K562 treated with DMSO at 1 percent for 12 hours (cell line): Measurements from ENCODE around the gene ACOT4. TPM values are rescaled to one million over a fixed set of nuclear protein-coding genes. Genes with fewer than 3 reads are reported as not detected.

Source experiments
- total RNA-seq: library from RNA; unstranded; fragments of 300-600 nt; gene quantifications from 2 replicates; pipeline ENCODE4 v1.2.3, GENCODE V29; 2022; ENCODE audit not compliant: insufficient read depth

Gene ACOT4, protein sequence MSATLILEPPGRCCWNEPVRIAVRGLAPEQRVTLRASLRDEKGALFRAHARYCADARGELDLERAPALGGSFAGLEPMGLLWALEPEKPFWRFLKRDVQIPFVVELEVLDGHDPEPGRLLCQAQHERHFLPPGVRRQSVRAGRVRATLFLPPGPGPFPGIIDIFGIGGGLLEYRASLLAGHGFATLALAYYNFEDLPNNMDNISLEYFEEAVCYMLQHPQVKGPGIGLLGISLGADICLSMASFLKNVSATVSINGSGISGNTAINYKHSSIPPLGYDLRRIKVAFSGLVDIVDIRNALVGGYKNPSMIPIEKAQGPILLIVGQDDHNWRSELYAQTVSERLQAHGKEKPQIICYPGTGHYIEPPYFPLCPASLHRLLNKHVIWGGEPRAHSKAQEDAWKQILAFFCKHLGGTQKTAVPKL
- not detected in 2 replicates for total RNA-seq

DNA sequence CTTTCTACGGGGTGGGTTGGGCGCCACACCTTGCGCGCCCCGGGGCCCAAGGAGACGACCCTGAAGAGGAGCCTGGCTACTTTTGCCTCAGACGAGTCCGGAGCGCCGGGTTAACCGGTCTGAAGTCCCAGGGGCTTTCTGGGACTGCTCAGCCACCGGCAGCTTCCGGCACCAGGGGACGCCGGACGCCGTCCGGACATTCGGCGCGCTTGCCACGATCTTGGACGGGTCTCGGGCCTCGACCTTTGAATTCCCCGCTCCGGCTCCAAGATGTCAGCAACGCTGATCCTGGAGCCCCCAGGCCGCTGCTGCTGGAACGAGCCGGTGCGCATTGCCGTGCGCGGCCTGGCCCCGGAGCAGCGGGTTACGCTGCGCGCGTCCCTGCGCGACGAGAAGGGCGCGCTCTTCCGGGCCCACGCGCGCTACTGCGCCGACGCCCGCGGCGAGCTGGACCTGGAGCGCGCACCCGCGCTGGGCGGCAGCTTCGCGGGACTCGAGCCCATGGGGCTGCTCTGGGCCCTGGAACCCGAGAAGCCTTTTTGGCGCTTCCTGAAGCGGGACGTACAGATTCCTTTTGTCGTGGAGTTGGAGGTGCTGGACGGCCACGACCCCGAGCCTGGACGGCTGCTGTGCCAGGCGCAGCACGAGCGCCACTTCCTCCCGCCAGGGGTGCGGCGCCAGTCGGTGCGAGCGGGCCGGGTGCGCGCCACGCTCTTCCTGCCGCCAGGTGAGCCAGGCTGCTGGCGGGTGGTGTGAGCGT lies at the start of gene ACOT4:
Gene ACOT4, plus strand, starts transcription at position 184 of the 760 bp plus-strand sequence. Its CDS starts 87 bp downstream, at position 271.

DNA sequence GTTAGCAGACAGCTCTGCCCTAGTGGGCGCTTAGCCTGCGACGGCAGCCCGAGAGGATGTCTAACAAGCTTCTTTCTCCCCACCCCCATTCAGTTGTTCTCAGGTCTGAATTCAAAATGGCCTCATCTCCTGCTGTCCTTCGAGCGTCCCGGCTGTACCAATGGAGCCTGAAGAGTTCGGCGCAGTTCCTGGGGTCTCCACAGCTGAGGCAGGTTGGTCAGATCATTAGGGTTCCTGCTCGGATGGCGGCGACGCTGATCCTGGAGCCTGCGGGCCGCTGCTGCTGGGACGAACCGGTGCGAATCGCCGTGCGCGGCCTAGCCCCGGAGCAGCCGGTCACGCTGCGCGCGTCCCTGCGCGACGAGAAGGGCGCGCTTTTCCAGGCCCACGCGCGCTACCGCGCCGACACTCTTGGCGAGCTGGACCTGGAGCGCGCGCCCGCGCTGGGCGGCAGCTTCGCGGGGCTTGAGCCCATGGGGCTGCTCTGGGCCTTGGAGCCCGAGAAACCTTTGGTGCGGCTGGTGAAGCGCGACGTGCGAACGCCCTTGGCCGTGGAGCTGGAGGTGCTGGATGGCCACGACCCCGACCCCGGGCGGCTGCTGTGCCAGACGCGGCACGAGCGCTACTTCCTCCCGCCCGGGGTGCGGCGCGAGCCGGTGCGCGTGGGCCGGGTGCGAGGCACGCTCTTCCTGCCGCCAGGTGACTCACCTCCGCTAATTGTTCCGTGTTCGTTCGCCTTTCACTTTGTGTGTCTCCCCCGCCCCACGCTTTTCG lies 22.3 kb upstream of the ACOT4 start, which contains the start of gene ACOT2:
Gene ACOT2, plus strand, starts transcription at position 29 of the 774 bp plus-strand sequence. Its CDS starts 28 bp downstream, at position 57.

DNA sequence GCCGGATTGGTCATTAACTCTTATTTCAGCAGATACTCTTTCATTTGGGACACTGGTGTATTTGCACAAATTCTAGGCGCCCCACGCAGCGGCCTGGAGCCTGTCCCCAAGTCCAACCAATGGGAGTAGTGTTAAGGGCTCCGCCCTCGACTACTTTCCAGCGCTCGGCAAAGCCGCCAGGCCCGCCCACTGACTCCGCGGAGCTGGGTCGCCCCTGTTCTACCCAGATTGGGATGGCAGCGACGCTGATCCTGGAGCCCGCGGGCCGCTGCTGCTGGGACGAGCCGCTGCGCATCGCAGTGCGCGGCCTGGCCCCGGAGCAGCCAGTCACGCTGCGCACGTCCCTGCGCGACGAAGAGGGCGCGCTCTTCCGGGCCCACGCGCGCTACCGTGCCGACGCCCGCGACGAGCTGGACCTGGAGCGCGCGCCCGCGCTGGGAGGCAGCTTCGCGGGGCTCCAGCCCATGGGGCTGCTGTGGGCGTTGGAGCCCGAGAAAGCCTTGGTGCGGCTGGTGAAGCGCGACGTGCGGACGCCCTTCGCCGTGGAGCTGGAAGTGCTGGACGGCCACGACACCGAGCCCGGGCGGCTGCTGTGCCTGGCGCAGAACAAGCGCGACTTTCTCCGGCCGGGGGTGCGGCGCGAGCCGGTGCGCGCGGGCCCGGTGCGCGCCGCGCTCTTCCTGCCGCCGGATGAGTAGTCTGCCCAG lies 20.8 kb downstream of the ACOT4 start, which contains the start of gene ACOT6:
Gene ACOT6, plus strand, starts transcription at position 179 of the 707 bp plus-strand sequence. Its CDS starts 55 bp downstream, at position 234.

DNA sequence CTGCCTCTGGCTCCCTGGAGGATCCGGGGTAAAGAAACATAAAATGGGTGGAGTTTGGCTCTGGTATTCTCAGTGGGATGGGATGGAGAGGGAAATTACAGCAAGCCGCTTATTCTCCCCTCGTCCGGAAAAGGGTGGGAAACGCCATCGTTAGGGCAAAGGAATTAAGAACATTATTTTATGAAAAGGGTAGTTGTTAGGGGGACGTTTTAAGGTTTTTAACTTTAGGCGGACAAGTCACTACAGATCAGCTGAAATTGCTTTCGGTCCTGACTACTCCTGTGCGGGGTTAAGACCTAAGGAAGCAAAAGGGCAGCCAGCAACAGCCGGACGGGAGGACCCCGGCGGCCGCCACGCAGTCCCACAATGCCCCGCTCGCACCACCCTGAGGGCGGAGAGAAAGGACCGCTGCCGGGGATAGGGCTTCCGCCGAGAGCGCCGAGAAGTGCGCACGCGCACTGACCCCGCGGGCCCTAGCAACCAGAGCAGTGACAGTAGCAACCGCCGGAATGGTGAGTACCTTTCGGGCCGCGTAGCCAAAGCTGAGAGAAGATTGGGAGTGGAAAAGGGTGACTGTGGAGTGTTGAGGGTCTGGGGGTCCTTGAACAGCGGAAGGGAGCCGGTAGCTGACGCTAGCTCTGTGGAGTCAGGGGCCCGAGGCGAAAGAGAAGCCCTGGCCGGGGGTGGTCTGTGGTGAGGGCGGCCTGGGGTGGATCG lies 53.0 kb downstream of the ACOT4 start, which contains the start of gene DNAL1:
Gene DNAL1, plus strand, starts transcription at position 456 of the 717 bp plus-strand sequence. Its CDS starts 54 bp downstream, at position 510.

Other genes starting within 250 kb of the ACOT4 start
- 13.3 and 33.6 TPM in 2 replicates for gene NUMB, start 133.3 kb upstream of the ACOT4 start, total RNA-seq
- gene RIOX1, start 100.9 kb upstream of the ACOT4 start, total RNA-seq = 7.0 and 9.6 TPM in 2 replicates
- gene ACOT1, start 54.7 kb upstream of the ACOT4 start, total RNA-seq = not detected in 2 replicates
- gene HEATR4, start 32.9 kb upstream of the ACOT4 start, total RNA-seq = not detected in 2 replicates
- gene ACOT2, start 22.7 kb upstream of the ACOT4 start, total RNA-seq = 0.89 TPM in 1 of 2 replicates, not detected in the other
- gene ACOT6, start 20.6 kb downstream of the ACOT4 start, total RNA-seq = not detected in 2 replicates
- 0.60 and 4.4 TPM in 2 replicates for gene DNAL1, start 53.1 kb downstream of the ACOT4 start, total RNA-seq
- 21.1 and 38.1 TPM in 2 replicates for gene PNMA1, start 122.5 kb downstream of the ACOT4 start, total RNA-seq